ENCODE results near the gene STK24. TPM values are rescaled to one million over a fixed set of nuclear protein-coding genes. Genes with fewer than 3 reads are reported as not detected.

STK24 gene
- total and polyA plus RNA-seq, 10 of the 15 experiments (the other 5 are each of a cell fraction or from before 2014, with no cell fraction given) = 7.5 to 115 (median 52.9) TPM

DNA sequence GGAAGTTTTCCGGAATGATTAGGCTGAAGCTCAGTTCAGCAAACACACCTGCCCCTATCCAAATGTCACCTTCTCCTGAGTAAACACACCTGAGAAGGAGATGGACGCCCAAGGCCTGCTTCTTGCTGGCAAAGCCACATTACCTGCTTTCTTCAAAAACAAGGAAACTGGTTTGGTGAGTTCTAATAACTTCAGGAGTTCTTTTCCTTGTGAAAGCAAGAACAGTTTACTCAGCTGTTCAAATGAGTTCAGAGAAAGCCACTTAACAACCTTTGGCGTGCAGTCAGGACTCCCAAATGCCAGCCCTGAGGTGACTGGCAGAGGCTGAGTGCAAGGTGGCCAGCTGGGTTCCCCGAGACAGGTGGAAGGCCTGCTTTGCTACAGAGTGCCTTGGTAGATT lies 160.5 kb downstream of the STK24 start:
- in situ Hi-C loops (cut with MboI) (no loop called here), intact Hi-C loops (cut with micrococcal nuclease; ENCODE audit: unreplicated experiment) (no loop called here)
- Histone ChIP-seq H3K27ac (ENCODE audit: control insufficient read depth, insufficient read depth) (no peak overlapping the region), H3K4me1 (ENCODE audit: control insufficient read depth, insufficient read depth, low read length) (no peaks in the 10 kb centered on the region), H3K4me2 (ENCODE audit: control insufficient read depth, insufficient read depth) (no peak overlapping the region), H3K4me3 (no peak overlapping the region), H3K79me2 (ENCODE audit: control insufficient read depth, insufficient read depth, low read length) (no peaks in the 10 kb centered on the region), H3K9ac (ENCODE audit: control insufficient read depth, insufficient read depth, low read length) (no peak overlapping the region), H3K9me3 (replicated peaks; ENCODE audit: control insufficient read depth, insufficient read depth, low read length) (no peaks in the 10 kb centered on the region), H2AFZ (ENCODE audit: control insufficient read depth, low read depth, low read length) (no peak overlapping the region), H3K36me3 (ENCODE audit: control insufficient read depth in 2 of 2, insufficient read depth in 2 of 2, low read length in 1 of 2) (no peaks in the 10 kb centered on the region), H4K20me1 (ENCODE audit: control insufficient read depth, insufficient read depth) (no peaks in the 10 kb centered on the region), H3K27me3 (replicated peaks in 1 of 2; ENCODE audit: control insufficient read depth in 2 of 2, insufficient read depth in 2 of 2, low read length in 1 of 2) (no peaks in the 10 kb centered on the region; a peak in 1 of 4 replicates)
- POLR2A ChIA-PET = no interaction called here
- FAIRE-seq = no peak
- CTCF ChIA-PET = no interaction called here
- RAD21 ChIA-PET (ENCODE audit: unreplicated experiment) = no interaction called here
- ATAC-seq = no peak
- WGBS (ENCODE audit: insufficient coverage, insufficient replicate concordance, low lambda C conversion rate, missing lambda C conversion rate) = 25% methylated on average over 4 of the region's 4 CpGs
- no peak for DNase-seq (ENCODE audit: low read depth, low spot score)
- no peak for TF ChIP-seq IKZF2 (IDR thresholded peaks at IDR 0.05)
- TF ChIP-seq JUNB (IDR thresholded peaks at IDR 0.05) = no peak
- TF ChIP-seq MEF2A (IDR thresholded peaks at IDR 0.05; ENCODE audit: insufficient read depth, low read depth, low read length) = no peak
- TF ChIP-seq NBN (IDR thresholded peaks at IDR 0.05) = no peak
- no peak for TF ChIP-seq NRF1 (conservative IDR thresholded peaks at IDR 0.05; ENCODE audit: low read depth, low read length)
- no peak for TF ChIP-seq HDAC2 (IDR thresholded peaks at IDR 0.05)
- no peak for TF ChIP-seq CEBPB (IDR thresholded peaks at IDR 0.05; ENCODE audit: borderline replicate concordance in 1 of 2, low read depth in 2 of 2, low read length in 2 of 2)
- no peak for TF ChIP-seq CUX1 (IDR thresholded peaks at IDR 0.05; ENCODE audit: insufficient replicate concordance, low read depth, low read length)
- no peak for TF ChIP-seq NR2C2 (IDR thresholded peaks at IDR 0.05; ENCODE audit: borderline replicate concordance, control insufficient read depth, insufficient read length, low read depth)
- TF ChIP-seq ZNF274 (IDR thresholded peaks at IDR 0.05; ENCODE audit: insufficient read depth, insufficient read length) = no peak
- TF ChIP-seq HDGF (IDR thresholded peaks at IDR 0.05) = no peak
- SMC1A ChIA-PET (ENCODE audit: uncharacterized antibody, unreplicated experiment) = no interaction called here
- no TSS peak for BruUV-seq (replicated peaks)
